ENCODE results near the gene NMU.

DNA sequence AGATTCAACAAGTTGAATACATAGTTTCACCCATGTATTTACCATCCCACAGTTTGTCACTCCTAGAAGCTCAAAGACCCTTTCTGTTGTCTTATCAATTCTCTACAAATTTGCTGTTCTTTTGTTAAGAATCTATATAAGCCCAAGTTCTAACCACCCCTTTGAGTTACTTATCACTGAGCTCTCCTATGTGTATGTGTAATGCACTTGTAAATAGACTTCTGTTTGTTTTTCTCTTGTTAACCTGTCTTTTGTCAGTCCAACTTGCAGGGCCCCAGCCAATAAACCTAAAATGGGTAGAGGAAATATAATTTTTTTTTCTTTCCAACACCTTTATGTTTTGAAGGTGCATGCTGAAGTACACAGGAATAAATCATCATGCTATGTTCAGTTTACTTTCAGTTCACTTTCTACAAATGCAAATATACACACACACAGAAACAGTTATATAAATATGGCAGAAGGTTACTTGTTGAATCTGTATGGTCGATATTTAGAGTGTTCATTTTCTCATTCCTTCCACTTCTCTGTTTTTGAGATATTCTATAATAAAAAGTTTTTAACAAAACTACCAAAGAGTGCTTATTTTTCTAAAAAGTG is 67.1 kb downstream of the NMU start:
- TF ChIP-seq, protein P1, sequence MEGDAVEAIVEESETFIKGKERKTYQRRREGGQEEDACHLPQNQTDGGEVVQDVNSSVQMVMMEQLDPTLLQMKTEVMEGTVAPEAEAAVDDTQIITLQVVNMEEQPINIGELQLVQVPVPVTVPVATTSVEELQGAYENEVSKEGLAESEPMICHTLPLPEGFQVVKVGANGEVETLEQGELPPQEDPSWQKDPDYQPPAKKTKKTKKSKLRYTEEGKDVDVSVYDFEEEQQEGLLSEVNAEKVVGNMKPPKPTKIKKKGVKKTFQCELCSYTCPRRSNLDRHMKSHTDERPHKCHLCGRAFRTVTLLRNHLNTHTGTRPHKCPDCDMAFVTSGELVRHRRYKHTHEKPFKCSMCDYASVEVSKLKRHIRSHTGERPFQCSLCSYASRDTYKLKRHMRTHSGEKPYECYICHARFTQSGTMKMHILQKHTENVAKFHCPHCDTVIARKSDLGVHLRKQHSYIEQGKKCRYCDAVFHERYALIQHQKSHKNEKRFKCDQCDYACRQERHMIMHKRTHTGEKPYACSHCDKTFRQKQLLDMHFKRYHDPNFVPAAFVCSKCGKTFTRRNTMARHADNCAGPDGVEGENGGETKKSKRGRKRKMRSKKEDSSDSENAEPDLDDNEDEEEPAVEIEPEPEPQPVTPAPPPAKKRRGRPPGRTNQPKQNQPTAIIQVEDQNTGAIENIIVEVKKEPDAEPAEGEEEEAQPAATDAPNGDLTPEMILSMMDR (conservative IDR thresholded peaks at IDR 0.05; ENCODE audit: low read depth, low read length) = no peak
- TF ChIP-seq FOS (IDR thresholded peaks at IDR 0.05; ENCODE audit: low read depth, low read length) (no peak), RAD21 (IDR thresholded peaks at IDR 0.05; ENCODE audit: low read length) (no peak), SMC3 (IDR thresholded peaks at IDR 0.05; ENCODE audit: low read depth, low read length) (no peak), POLR2A (IDR thresholded peaks at IDR 0.05; ENCODE audit: low read depth, low read length) (no peak), MXI1 (IDR thresholded peaks at IDR 0.05; ENCODE audit: borderline replicate concordance, low read depth, low read length) (no peak), MAZ (IDR thresholded peaks at IDR 0.05; ENCODE audit: borderline replicate concordance, low read depth, low read length) (no peak), BHLHE40 (IDR thresholded peaks at IDR 0.05; ENCODE audit: low read depth, low read length) (no peak), RFX5 (IDR thresholded peaks at IDR 0.05; ENCODE audit: low read depth, low read length) (no peak), CEBPB (IDR thresholded peaks at IDR 0.05; ENCODE audit: low read depth, low read length) (no peak), MAFK (IDR thresholded peaks at IDR 0.05; ENCODE audit: low read depth, low read length) (no peak), CHD1 (IDR thresholded peaks at IDR 0.05; ENCODE audit: low read depth, low read length) (no peak)
- TF ChIP-seq, protein P2, sequence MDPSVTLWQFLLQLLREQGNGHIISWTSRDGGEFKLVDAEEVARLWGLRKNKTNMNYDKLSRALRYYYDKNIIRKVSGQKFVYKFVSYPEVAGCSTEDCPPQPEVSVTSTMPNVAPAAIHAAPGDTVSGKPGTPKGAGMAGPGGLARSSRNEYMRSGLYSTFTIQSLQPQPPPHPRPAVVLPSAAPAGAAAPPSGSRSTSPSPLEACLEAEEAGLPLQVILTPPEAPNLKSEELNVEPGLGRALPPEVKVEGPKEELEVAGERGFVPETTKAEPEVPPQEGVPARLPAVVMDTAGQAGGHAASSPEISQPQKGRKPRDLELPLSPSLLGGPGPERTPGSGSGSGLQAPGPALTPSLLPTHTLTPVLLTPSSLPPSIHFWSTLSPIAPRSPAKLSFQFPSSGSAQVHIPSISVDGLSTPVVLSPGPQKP (IDR thresholded peaks at IDR 0.05; ENCODE audit: borderline replicate concordance, low read depth, low read length) = no peak
- TF ChIP-seq, protein P3, sequence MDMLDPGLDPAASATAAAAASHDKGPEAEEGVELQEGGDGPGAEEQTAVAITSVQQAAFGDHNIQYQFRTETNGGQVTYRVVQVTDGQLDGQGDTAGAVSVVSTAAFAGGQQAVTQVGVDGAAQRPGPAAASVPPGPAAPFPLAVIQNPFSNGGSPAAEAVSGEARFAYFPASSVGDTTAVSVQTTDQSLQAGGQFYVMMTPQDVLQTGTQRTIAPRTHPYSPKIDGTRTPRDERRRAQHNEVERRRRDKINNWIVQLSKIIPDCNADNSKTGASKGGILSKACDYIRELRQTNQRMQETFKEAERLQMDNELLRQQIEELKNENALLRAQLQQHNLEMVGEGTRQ (IDR thresholded peaks at IDR 0.05; ENCODE audit: low read depth, low read length) = no peak
